ENCODE results near the gene MAML3. TPM values are rescaled to one million over a fixed set of nuclear protein-coding genes. Genes with fewer than 3 reads are reported as not detected.

Gene MAML3
- total RNA-seq, 1 donor from 2014 or later: 0.79 TPM

- FAIRE-seq (no peak), DNase-seq (ENCODE audit: low read depth) (peak; percentile 24)
- TF ChIP-seq, protein P1, sequence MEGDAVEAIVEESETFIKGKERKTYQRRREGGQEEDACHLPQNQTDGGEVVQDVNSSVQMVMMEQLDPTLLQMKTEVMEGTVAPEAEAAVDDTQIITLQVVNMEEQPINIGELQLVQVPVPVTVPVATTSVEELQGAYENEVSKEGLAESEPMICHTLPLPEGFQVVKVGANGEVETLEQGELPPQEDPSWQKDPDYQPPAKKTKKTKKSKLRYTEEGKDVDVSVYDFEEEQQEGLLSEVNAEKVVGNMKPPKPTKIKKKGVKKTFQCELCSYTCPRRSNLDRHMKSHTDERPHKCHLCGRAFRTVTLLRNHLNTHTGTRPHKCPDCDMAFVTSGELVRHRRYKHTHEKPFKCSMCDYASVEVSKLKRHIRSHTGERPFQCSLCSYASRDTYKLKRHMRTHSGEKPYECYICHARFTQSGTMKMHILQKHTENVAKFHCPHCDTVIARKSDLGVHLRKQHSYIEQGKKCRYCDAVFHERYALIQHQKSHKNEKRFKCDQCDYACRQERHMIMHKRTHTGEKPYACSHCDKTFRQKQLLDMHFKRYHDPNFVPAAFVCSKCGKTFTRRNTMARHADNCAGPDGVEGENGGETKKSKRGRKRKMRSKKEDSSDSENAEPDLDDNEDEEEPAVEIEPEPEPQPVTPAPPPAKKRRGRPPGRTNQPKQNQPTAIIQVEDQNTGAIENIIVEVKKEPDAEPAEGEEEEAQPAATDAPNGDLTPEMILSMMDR (IDR thresholded peaks at IDR 0.05; ENCODE audit: insufficient read depth, low read length, severe bottlenecking): no peak
- no peak overlapping the region for H3K4me3 ChIP-seq (ENCODE audit: low read depth, low read length)
- H3K27me3 ChIP-seq (ENCODE audit: control insufficient read depth, insufficient read depth, low read length): no peaks in the 10 kb centered on the region
- H3K36me3 ChIP-seq (ENCODE audit: control insufficient read depth, insufficient read depth, low read length): no peaks in the 10 kb centered on the region
Observed at GRCh38 chr4:139913398-139913990, 240.5 kb downstream of the MAML3 start.

- Histone ChIP-seq H3K4me3 (ENCODE audit: low read depth, low read length) (no peak overlapping the region), H3K27me3 (ENCODE audit: control insufficient read depth, insufficient read depth, low read length) (no peaks in the 10 kb centered on the region), H3K36me3 (ENCODE audit: control insufficient read depth, insufficient read depth, low read length) (no peaks in the 10 kb centered on the region)
- DNase-seq (ENCODE audit: low read depth) (no peak), FAIRE-seq (no peak)
- TF ChIP-seq, protein P1 (IDR thresholded peaks at IDR 0.05; ENCODE audit: insufficient read depth, low read length, severe bottlenecking): no peak
Observed at GRCh38 chr4:139912445-139912844, 241.5 kb downstream of the MAML3 start.

- no peaks in the 10 kb centered on the region for H3K36me3 ChIP-seq (ENCODE audit: control insufficient read depth, insufficient read depth, low read length)
- FAIRE-seq: no peak
- no peak overlapping the region for H3K4me3 ChIP-seq (ENCODE audit: low read depth, low read length)
- TF ChIP-seq, protein P1 (IDR thresholded peaks at IDR 0.05; ENCODE audit: insufficient read depth, low read length, severe bottlenecking): no peak
- no peak for DNase-seq (ENCODE audit: low read depth)
- no peaks in the 10 kb centered on the region for H3K27me3 ChIP-seq (ENCODE audit: control insufficient read depth, insufficient read depth, low read length)
Observed at GRCh38 chr4:139910106-139910505, 243.9 kb downstream of the MAML3 start.

DNA sequence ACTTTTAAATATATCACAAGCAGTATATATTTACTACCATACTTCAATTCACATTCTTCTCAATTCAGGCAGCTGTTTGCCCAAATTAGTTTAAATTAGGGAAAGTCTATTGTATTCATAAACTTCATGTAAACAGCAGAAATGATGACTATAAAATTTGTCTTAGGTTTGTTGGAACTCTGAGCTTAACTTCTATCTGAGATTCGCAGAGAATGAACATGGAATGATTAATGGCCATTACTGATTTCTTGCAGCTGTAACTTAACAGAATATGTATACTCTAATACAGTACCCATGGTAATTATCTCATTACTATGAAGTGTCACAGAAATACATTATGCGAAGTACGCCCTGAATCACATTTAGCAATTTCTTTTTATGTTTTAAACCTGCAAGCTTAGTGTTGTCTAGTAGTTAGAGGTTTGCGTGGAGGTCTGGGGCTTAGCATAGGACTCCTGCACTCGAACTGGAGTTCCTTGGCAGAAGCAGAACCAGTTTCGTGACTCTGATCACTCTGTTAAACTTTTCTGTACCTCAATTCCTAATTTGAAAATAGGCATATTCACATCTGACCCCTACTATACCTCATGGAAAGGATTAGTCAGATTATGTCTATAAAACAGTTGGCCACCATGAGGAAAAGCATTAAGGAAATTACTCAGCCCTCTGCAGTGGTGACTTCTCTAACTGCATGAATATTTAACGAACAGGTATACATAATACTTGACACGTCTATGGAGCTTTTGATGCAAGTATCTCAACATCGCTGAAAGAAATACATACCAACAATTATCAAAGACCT, 245.1 kb downstream of the MAML3 start:
- peak; percentile 23 for FAIRE-seq
- Histone ChIP-seq H3K36me3 (ENCODE audit: control insufficient read depth, insufficient read depth, low read length) (no peaks in the 10 kb centered on the region), H3K27me3 (ENCODE audit: control insufficient read depth, insufficient read depth, low read length) (no peaks in the 10 kb centered on the region), H3K4me3 (ENCODE audit: low read depth, low read length) (no peak overlapping the region)
- no peak for DNase-seq (ENCODE audit: low read depth)
- TF ChIP-seq, protein P1 (IDR thresholded peaks at IDR 0.05; ENCODE audit: insufficient read depth, low read length, severe bottlenecking): no peak

GRCh38 chr4:139907001-139907809, 246.8 kb downstream of the MAML3 start:
- FAIRE-seq (no peak), DNase-seq (ENCODE audit: low read depth) (no peak)
- H3K27me3 ChIP-seq (ENCODE audit: control insufficient read depth, insufficient read depth, low read length): no peaks in the 10 kb centered on the region

More at GRCh38 chr4:139907001-139907809, 246.8 kb downstream of the MAML3 start:
- Histone ChIP-seq H3K36me3 (ENCODE audit: control insufficient read depth, insufficient read depth, low read length) (no peaks in the 10 kb centered on the region), H3K4me3 (ENCODE audit: low read depth, low read length) (no peak overlapping the region)
- TF ChIP-seq, protein P1 (IDR thresholded peaks at IDR 0.05; ENCODE audit: insufficient read depth, low read length, severe bottlenecking): no peak

Data from bronchial epithelial cell (primary cell).